Activated effector memory CD4-positive, alpha-beta T cell treated with anti-CD3 and anti-CD28 coated beads, Interleukin-2, amount 50 U/mL, for 16 hours (primary cell): ENCODE measurements around the gene PLXNA2.

Source experiments
- DNase-seq: peaks from one replicate; pipeline ENCODE4 v3.0.0-alpha.2; 2020

The PLXNA2 gene

DNA sequence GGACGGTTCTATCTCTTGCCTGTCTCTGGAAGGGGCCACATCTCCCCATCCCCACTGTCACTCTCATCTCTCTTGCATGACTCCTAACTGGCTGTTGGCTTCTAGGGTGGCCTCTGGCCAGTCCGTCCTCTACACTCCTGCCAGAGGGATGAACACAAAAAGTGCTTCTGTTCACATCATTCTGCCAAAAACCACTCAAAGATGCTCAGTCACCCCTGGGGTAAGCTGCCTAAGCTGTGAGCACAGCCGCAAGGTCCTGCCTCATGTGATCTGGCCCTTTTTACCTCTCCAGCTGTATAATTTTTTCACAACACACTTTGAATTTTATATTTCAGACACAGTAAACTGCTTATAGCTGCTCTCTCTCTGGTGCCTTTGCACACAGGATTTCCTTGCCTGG is 235.7 kb downstream of the PLXNA2 start:
- no peak for DNase-seq

DNA sequence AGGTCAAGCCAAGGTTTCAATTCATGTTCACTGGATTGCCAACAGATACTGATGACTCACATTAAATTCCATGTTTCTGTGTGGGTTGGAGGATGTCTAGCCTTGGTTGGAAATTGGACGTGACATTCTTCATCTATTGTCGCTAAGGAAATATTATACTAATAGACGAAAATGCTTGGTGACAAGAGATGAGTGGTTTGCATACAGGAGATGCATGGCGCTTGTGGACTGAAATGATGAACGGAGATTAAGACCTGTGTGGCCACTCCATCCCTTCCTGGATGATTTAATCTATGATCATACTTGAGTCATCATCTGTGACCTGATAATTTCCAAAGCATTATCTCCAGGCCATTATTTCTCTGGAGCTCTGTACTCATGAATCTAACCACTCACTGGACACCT is 236.2 kb downstream of the PLXNA2 start:
- DNase-seq, result no peak

DNA sequence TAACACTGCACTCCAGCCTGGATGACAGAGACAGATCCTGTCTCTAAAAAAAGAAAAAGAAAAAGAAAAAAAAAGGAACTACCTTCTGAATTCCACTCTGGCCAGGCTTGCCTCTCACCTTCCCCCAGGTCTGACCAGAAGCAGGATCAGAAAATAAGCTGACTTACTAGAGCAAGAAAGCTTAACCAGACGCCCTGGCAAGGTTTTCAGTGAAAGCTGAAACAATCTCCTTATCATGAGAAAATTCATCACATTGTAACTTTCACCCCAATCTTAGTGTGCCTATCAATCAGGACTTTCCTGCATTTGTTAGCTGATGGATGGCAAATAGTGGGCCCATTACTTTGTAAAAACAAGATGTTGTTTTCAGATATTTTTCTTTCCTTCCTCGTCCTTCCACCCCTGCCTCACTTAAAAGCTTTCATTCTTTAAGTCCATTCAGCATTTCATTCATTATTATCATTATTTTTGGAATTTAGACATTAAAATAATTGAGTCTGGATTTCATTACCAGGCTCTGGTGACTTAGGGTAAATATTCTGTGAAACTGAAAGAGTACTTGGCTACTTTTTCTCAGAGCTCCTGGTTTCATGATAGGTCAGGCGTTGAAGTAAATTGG is 236.8 kb downstream of the PLXNA2 start:
- no peak for DNase-seq

DNA sequence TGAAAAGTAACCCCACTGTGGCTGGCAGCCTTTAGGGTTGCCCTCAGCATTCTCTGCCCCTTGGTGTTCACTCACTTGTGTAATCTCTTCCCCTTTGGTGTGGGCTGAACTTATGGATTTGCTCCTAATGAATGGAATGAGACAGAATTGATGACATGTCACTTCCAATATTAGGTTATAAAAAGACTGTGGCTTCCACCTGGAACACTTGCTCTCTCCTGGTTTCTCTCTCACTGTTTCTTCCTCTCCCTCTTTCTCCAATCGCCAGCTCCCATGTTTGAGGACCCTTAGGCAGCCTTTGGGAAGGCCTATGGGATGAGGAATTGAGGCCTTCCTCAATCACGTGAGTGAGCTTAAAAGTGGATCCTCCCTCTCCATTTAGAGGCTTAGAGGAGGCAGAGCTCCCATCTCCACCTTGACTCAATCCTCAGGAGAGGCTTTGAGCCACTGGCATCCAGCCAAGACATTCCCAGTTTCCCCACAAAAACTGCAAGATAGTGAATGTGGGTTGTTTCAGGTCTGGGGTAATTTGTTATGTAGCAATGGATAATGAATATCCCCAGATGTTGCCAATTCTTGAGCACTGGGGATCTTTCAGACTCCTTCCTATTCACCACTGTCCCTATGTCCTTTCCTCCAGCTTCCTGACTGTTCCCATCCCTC is 237.8 kb downstream of the PLXNA2 start:
- no peak for DNase-seq

DNA sequence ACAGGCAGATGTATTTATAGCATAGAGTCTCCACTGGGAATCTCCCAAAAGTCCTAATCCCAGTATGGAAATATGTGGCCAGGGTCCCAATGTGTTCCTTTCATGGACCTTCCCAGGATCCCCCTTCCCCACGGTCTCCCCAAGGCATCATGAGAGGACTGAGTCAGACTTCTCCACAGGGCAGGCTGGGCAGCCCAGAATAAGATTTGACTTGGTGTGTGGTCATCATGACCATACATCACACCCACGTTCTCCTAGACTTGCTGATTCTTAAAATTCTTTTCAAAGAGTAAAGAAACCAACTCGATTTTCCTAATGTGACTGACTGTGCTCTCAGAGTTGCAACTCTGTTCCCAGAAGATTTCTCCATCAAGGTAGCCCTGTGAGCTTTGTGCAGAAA is 239.3 kb downstream of the PLXNA2 start:
- DNase-seq, result no peak

DNA sequence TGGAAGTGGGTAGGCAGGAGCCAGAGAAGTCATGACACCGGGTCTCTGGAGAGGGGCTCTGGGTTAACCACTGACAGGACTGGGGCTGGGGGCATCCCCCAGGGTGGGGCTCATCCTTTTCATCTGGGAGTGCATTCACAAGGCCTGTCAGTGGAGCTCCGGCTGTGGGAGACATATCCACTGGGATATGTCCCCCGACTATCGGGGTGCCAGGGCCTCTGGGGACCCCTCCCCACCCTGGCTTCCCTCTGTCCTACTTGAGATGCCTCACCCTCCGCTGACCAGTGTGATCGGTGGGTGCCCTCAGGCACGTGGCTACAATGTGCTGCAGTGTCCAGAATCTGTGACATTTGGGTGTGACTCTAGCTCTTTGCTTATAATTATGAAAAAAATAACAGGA is 240.9 kb downstream of the PLXNA2 start:
- no peak for DNase-seq

DNA sequence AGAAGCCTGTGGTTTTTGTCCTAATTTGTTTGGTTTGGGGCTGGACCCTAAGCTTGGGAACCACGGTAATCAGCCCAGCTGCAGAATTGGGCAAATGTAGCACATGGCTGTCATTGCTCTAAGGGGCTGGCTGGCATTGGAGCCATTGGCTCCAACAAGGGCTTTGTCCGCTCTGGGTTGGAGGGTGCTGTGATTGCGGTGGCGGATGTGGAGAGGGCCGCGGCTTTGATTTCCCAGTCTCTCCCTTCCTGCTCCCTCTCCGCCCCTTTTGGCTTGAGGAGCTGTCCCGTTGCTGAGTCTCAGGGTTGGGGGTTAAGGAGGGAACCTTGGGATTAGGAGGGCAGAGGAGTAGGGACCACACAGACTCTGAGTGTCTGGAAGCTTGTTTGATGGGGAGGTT is 241.5 kb downstream of the PLXNA2 start:
- no peak for DNase-seq

DNA sequence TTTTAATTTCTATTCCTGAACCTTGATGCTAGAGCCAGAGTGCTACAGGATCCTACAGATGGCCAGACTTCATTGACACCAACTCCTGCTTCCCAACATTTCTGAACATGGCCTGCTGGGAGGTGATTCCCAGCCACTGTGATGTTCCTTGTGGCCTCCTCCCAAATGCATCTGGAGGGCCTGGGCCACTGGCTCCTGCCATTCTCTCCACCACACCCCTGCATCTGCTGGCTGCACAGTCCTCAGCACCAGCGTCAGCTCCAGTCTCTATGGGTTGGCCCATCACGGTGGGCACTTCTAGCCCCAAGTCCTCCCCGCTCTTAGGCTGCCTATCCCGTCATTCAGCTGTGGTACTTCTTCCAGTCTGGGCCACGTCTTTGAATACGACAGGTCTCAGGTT is 242.1 kb downstream of the PLXNA2 start:
- no peak for DNase-seq

DNA sequence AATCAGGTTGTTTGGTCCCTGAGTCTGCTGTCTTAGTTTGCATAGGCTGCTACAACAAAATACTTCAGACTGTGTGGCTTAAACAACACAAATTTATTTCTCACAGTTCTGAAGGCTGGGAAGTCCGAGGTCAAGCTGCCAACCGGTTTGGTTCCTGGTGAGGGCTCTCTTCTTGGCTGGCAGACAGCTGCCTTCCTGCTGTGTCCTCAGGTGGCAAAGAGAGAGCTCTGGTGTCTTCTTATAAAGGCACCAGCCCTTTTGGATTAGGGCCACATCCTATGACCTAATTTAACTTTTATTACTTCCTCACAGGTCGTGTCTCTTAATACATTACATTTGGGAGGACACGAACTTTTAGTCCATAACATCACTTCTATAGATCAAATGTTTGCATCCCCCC is 243.7 kb downstream of the PLXNA2 start:
- DNase-seq, result no peak

DNA sequence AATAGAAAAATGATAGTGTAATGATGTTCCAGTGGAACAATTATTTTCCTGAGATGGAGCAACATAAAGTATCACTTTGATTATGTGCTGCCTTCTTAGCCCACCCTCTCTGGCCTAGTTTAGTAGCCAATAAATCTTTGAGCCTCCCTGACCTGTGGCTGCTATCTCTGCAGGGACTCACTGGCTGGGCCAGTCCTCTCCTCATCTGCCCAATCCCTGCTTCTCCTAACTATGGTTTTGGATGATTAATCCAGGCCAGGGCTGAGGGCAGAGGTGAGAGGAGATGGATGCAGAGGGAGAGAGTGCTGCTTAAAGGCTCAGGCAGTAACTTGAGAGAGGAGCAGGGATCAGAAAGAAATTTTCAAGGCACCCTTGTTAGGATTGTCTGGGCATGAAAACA is 244.2 kb downstream of the PLXNA2 start:
- no peak for DNase-seq

DNA sequence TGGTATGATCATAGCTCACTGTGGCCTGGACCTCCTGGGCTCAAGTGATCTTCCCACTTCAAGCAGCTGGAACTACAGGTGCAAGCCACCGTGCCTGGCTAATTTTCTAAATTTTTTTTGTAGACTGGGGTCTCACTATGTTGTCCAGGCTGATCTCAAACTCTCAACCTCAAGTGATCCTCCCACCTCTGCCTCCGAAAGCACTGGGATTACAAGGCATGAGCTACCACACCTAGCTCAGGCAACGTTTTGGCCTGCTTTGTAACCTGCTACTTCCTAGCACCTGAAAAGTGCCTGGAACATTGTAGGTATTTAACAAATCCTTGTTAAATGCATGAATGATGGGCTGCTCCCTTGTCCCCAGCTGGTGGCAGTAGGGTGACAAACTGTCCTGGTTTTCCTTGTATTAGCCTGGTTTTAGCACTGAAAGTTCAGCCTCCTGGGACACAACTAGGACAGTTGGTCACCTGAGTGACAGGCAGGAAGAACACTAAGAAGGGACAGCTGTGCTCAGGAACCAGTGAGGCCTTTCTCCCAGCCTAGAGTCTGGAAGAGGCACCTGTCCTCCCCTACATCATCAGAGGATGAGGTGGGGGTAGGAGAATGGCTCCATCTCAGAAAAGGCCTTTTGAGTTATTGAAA is 244.8 kb downstream of the PLXNA2 start:
- DNase-seq, result no peak

DNA sequence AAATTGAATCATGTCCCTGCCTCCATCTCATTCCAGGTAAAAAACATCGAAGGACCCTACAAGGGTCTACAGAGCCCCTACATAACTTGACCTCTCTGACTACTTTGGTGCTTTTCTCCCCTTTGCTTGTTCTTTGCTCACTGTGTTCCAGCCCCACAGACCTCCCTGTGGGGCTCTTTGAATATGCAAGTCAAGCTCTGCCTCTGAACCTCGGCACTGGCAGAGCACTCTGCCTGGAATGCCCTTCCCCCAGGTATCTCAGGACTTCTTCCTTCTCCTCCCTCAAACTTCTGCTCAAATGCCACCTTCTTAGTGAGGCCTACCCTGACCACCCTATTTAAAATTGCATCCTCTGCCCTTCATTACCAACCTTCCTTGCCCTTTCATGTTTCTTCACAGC is 245.5 kb downstream of the PLXNA2 start:
- no peak for DNase-seq

DNA sequence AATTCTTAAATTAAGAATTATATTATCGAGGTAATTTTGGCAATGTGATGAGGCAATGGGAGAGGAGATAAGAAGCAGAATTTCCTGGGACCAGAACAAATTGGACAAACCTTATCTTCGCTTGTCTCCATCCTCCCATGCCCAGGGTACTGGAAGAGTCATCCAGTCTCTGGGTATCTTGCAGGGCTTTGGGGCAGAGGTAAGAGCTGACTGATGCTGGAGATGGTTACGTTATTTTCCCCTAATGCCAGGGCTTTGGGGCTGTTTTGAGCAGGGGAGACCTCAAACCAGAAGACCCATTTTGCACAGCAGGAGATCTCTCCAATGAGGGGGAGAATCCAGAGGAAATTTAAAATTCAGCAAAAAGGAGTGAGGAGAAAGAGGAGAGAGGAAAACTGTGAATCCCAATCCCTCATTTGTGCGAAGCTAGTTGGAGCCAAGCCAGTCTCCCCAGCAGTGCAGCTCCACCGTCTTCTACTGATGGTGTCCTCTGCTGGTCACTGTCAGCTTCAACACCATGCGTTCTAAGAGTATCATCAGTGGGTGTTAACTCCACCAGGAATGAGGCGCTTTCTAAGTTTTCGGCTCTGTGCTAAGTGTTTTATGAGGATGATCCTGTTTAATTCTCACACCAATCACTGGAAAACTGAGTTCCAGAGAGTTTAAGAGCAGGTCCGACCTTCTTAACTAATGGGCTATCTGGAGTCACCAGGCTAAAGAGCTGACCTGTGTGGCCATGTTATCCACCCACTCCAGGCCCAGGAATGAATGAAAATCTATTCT is 246.5 kb downstream of the PLXNA2 start:
- DNase-seq, result peak; percentile 78

DNA sequence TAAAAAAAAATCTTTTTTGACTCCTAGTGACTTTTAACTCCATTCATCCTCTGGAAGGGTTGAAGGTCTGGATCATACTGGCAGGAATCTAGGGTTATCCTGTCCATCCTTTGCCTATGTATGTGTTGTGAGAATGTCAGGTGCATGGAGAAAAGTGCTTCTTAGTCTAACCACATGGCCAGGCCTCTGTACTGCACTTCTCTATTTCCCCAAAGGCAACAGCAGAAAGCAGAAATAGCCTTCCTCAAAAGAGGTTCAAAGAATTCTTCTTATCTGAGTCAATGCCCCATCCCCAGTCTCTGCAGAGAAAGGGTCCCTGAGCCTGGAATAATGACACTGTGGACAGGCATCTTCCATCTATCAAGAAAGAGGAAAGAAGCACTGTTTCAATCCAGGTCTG is 247.5 kb downstream of the PLXNA2 start:
- no peak for DNase-seq

DNA sequence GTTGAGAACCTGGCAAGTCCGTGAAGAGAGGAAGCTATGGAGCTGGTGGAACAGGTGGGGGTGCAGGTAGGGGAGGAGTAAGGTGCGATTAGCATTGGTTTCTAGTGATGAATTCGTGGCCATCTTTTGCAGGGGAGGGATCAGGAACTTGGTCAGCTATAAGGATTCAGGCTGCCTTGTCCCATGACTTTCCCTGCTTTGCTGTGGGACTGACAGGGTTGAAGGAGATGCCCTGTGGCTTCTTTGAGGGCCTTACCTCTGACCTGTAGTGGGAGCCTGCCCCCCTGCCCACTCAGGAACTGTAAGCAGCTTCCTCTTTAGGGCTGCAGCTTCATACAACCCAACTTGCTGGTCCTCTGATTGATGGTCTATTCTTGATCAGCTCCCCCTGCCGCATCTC is 248.6 kb downstream of the PLXNA2 start:
- DNase-seq, result no peak

DNA sequence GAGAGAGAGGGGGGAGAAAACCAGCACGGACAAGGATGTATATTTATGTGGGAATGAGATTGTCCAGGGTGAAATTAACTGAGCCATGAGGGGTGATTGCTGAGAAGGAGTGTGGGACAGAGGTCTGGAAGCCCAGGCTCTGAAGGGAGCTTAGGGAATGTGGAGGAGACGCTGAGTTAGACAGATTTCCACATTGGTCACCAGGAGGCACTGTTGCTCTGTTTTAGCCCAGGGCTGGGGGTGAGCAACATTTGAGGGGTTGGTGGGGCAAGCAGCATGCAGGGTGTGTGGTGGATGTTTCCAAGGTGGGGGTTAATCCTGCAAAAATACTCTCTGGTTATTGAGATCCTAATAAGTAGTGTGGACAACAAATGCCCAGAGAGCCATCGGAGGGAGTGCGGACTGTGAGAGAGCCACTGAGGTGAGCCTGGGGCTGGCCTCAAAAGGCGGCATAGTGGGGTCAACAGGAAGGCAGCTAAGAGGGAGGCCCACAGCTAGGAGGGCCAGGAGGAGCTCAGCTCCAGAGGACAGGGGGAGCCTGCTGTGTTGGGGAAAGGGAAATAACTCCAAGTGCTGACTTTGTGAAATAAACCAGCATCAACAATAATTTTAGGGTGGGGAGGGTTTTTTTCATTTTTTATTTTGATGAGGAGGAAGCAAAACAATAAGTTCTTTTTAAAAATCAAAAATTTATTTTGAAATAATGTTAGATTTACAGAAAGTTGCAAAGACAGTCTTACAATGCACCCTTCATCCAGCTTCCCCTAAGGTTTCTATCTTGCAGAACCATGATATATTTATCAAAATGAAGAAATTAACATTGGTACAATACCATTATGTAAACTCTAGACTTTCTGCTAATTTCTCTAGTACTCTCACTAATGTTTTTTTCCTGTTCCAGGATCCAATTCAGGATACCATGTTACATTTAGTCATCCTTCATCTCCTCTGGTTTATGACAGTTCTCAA is 250.4 kb downstream of the PLXNA2 start:
- DNase-seq, result no peak

DNA sequence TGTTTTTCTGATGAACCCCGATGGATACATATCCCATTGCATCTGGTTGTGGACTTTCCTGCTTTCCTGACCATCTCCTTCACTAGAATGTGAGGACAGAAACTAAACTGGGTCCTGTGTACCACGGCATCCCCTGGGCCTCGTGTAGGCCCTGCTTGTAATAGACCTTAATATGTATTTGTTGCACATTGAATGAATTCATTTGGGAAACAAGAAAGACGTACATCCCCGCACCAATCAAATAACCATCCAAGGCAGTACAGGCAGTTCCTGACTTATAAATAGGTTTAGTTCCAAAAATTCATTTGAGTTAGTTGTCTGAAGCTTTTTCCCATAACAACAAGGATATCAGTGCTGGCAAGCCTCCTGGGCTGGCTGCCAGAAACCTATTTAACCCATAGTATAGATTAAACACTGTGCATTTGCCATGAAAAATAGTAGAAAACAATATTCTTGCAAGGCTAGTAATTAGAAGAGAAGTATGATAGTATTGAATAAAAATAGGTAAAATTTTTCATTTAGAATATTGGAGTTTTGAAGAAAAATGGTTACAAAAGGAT is 251.4 kb downstream of the PLXNA2 start:
- no peak for DNase-seq

DNA sequence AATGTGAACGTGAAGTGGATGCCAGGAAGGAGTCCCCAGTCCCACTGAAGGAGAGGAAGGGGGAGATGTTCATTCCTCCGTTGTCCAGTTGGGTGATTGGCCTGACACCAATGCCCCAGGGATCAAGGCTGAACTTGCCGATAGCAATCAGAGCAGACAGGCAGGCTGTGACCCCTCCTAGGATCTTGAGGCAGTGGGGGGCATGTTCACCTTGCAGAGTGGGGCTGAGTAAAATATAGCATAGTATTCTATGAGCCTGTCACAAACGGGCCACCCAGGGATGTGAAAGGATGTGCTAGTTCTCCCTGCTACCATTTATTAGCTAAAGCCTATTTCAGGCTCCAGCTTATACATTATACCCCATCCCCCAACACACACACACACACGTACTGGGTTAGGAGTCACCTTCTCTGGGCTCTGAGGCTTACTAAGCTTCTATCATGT is 252.6 kb downstream of the PLXNA2 start:
- DNase-seq, result no peak

DNA sequence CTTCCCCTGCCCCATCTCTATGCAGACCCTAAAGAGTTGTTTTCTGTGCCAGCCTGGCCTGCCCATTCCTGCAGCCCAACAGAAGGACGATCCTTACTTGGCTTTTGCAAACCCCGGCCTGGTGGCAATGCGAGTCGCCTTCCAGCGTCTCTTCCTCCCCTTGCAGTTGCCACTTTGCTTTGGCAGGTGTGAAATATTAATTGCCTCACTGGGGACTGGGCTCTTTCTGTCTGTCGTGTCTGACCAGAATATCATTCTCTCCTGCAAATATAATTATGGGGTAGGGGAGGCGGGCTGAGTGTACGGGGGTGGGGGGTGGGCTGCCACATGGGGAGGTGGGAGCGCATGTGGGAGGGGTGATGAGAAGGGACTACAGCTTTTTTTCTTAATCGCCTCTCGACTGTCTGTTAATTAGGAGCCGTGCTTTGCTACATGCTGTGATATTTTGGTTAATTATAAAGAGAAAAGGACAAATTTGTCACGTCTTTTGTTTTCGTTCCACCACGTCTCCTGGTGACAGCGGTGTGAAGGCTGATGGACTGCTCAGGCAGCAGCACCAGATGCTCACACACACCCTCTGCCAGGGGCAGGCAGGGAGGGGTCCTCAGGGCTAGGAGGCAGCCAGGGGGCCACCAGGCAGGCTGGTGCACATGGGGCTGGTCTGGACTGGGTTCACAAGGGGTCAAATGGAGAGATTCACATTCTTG is 253.2 kb downstream of the PLXNA2 start:
- no peak for DNase-seq

DNA sequence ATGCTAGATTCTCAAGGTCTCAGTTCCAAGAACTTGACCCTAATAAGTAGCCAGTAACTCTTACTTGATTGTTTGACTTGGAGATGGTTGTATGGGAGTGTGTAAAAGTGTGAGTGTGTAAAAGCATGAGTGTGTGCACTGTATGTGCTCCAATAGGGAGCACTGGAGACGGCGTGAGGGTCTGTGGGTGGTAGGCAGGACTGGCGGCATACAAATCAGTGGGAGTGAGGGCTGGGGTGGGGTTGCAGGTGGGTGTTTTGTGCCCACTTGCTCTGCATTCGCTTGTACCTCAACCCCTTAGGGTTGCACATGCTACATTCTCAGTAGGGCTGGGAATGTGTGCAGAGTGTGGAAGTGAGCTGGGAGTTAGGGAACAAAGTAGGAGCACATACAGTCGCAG is 253.7 kb downstream of the PLXNA2 start:
- DNase-seq, result no peak

DNA sequence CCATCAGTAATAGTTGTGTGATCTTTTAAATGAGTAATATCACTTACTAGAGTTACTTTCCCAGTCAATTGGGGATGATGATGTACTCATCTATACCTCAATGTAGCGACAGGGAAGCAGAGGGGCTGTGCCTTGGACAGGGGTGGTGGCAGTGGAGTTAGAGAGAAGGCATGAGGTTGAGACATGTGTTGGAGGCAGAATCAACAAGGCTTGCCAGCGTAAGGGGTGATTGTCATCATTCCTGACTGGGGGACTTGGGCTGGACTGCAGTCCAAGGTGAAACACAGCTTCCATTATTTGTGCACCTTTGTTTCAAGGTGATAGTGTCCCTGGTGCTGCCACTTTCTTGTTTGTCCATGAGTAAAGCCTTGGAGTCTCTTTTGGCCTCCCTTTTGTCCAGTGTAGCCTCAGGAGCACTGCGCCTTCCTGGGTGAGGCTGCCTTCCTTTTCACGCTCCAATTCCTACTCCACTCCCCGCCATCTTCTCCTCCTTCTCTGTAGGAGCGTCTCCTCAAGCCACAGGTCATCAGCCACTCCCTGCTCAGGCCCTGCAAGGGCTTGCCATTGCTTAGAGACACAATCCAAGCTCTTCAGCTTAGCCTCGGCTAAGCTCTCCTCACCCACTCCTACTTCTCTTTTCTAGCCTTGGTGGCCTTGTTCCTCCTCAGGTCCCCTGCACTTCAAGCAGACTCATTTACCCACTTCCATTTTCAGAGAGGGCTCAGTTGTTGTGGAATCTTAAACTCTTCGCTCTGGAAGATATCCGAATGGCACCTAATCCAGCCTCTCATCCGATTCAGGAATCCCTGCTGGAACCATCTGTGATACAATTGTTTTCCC is 255.6 kb downstream of the PLXNA2 start:
- DNase-seq, result no peak
